ENCODE measurements around the gene TCERG1L.

The TCERG1L gene

DNA sequence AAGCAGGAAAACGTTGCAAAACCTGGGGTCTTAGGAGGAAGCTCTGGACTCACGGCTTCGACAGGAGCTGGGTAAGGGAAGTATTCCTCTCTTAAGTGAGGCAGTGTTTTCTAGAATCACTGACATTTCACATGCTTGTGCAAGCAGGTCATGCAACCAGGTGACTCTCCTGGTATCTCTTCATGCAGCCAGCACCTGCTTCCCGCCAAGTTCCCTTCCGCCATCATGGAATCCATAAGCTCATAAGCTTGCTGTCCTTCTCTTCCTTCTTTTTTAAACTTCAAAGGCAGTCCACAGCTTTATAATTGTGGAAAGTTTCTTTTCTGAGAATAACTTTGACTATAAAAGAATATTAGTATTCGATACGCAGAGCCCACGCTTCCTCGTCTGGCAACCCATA lies 256.1 kb downstream of the TCERG1L start:
- DNase-seq = no peak

DNA sequence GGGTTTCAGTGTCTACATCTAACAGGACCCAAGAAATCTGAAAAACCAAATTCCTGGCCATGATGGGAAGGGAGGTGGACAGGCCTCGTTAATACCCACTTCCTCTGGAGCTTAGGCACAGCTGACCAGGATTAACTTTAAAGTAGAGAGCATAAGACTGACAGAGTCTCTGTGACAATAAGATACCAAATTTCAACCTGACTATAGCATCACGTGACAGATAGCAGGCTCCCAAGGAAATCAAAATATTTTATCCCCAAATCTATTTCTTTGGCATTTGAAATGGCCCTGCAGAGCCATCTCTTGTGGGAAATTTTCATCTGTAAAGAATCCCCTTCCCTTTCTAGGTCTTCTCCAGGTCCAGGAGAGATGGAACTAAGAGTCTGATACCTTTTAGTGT lies 258.3 kb downstream of the TCERG1L start:
- DNase-seq = no peak

DNA sequence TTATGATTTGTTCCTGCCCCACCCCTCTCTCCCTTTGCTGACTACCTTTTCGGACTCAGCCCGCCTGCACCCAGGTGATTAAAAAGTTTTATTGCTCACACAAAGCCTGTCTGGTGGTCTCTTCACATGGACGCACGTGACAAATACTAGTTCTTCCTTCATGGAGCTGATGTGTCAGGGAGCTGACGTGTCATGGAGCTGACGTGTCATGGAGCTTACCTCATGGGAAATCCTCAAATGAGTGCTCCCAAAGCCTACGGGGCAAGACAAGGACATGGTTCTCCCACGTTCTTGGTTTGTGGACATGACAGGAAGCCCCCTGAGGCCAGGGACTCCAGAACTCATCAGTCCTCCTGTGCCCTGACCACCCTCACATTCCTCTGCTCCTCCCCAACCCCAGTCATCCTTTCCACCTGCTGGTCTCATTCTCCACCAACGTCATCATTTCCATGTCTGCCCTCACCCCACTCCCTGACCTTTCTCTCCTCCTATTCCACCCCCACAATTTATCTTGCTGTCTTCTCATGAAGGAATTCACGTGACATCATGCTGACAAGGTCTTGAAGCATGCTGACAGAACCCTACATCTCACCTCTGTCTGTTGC lies 261.3 kb downstream of the TCERG1L start:
- no peak for DNase-seq

DNA sequence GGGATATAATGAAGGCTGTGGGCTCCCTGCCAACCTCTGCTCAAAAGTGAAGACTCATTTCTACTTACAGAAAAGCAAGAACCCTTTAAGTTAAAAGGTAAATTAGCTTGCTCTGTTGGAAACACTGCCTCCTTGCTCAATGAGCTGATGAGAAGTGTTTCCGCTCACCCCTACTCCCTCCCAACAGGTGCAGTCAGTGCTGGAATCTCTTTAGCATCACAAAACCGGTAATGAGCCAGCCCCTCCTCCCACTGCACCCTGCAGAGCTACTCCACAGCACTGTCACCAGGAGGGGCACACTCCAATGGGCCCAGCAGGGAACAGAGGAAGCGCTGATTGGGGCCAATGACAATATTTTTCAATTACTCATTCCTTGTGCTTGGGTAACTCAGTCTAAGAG lies 262.5 kb downstream of the TCERG1L start:
- DNase-seq = peak; percentile 89

DNA sequence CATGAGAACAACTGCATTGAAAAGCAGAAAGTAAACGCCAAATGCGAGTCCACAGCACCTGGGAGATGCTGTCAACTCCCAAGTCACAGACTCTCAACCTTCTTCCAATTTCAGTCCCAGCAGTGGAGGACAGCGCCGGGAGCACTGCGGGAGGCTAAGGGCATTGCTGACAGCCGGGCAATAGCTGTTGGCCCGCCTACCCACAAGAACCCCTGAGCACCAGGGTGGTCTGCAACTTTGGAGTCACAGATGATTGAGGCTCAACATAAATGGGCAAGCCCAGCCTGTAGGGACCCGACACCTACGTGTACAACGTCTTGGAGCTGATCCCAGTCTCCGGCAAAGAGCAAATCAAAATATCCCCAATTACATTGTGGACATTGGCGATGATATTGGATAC lies 262.9 kb downstream of the TCERG1L start:
- DNase-seq = no peak

DNA sequence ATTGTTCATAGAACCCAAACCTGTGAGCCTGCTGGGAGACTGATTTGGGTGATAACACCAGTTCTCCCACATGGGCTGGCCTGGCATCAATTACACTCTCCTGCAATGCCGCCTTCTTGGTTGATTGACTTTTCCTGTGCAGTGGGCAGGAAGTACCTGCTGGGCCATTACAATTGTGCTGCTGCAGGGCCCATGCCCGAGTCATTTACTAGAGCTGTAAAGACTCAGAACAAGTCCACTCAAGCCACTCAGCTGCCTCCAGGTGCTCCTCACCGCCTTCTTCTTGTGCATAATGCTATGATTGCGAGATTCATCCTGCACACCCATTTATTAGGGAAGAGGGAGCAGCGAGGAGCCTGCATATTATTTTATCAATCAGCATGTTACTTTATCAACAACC lies 264.0 kb downstream of the TCERG1L start:
- peak; percentile 1 for DNase-seq

DNA sequence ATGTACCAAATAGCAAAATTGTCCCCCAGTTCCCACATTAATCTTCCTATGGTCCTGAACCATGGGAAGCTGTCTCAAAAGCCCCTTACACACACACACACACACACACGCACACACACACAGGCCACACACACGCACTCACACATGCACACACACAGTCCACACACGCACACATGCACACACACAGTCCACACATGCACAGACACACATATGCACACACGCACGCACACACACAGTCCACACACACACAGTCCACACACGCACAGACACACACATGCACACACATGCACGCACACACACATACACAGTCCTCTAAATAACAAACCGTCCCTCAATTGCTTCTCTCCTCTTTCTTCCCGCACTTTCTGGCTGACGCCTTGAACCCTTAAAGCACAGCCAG lies 265.3 kb downstream of the TCERG1L start:
- no peak for DNase-seq

DNA sequence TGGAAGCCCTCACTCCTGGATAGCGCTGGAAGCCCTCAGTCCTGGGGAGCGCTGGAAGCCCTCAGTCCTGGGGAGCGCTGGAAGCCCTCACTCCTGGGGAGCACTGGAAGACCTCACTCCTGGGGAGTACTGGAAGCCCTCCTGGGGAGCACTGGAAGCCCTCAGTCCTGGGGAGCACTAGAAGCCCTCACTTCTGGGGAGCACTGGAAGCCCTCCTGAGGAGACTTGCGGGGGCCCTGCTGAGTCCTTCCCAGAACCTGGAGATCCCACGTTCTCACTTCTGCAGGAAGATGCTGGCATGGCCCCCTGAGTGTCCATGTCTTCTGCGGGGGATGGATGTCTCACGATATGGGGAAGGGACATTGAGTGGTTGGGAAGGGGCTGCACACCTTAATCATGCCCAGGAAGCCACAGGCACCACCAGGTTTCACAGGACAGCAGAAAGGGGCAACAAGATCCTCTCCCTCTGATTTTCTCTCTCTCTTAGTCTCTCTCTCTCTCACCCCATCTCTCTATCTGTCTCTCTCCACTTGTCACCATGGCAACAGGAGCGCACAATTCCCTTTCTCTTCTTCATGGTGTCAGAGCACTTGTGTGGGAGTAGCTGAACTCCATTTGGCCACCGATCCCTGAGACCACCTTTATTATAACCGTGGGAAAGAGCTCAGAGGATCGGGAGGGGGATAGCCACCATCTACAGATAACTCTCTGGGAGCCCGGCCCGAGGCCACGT lies 267.0 kb downstream of the TCERG1L start:
- no peak for DNase-seq

DNA sequence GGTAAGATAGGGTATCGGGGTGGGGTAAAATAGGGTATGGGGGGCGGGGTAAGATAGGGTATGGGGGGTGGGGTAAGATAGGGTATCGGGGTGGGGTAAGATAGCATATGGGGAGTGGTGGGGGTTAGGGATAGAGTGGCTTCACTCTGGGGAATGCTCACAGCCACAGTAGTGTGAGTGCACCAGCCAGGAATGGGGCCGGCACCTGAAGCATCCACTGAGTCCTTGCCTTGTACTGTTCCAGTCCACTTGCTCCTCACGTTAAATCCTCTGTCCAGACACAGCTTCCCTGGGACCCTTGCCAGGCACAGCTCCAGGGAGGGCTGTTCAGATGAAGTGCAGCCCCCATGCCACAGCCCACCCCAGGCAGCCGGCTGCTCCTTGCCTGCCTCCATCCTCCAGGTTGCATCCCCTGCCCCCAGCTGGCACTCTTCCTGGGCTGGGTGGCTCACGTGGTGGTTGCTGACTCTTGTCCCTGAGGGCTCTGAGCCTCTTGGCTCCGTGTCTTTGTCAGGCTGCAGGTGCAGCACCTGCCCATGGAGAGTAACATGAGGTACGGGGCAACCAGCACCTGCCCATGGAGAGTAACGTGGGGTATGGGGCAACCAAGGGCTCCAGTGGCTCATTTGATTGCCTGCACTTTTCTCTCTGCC lies 268.4 kb downstream of the TCERG1L start:
- peak; percentile 51 for DNase-seq
